ENCODE measurements around the gene TM2D1. TPM values are rescaled to one million over a fixed set of nuclear protein-coding genes. Genes with fewer than 3 reads are reported as not detected.

The TM2D1 gene
- total RNA-seq, 1 donor from 2014 or later: 41.0 TPM

GRCh38 chr1:61648983-61649742 is 75.8 kb downstream of the TM2D1 start:
- no peaks in the 10 kb centered on the region for H3K4me1 ChIP-seq
- TF ChIP-seq, protein P1, sequence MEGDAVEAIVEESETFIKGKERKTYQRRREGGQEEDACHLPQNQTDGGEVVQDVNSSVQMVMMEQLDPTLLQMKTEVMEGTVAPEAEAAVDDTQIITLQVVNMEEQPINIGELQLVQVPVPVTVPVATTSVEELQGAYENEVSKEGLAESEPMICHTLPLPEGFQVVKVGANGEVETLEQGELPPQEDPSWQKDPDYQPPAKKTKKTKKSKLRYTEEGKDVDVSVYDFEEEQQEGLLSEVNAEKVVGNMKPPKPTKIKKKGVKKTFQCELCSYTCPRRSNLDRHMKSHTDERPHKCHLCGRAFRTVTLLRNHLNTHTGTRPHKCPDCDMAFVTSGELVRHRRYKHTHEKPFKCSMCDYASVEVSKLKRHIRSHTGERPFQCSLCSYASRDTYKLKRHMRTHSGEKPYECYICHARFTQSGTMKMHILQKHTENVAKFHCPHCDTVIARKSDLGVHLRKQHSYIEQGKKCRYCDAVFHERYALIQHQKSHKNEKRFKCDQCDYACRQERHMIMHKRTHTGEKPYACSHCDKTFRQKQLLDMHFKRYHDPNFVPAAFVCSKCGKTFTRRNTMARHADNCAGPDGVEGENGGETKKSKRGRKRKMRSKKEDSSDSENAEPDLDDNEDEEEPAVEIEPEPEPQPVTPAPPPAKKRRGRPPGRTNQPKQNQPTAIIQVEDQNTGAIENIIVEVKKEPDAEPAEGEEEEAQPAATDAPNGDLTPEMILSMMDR (IDR thresholded peaks at IDR 0.05): no peak
- no peak for ATAC-seq
- H3K36me3 ChIP-seq: no peaks in the 10 kb centered on the region
- no peaks in the 10 kb centered on the region for H3K9me3 ChIP-seq
- intact Hi-C loops (cut with DNase I): no loop called here
- DNase-seq: no peak
- no peak overlapping the region for H3K4me3 ChIP-seq
- no peak overlapping the region for H3K27ac ChIP-seq
- H3K27me3 ChIP-seq: no peaks in the 10 kb centered on the region

- DNase-seq (no peak), ATAC-seq (no peak)
- H3K4me3 ChIP-seq: no peak overlapping the region
- TF ChIP-seq, protein P1 (IDR thresholded peaks at IDR 0.05): no peak
- no peaks in the 10 kb centered on the region for H3K9me3 ChIP-seq
- H3K27ac ChIP-seq: no peak overlapping the region
- no peaks in the 10 kb centered on the region for H3K27me3 ChIP-seq
- intact Hi-C loops (cut with DNase I): no loop called here
- H3K4me1 ChIP-seq: no peaks in the 10 kb centered on the region
- H3K36me3 ChIP-seq: no peaks in the 10 kb centered on the region
Observed at GRCh38 chr1:61647142-61647541, 77.8 kb downstream of the TM2D1 start.

- Histone ChIP-seq H3K27ac (no peak overlapping the region), H3K4me3 (no peak overlapping the region), H3K27me3 (no peaks in the 10 kb centered on the region), H3K36me3 (no peaks in the 10 kb centered on the region), H3K4me1 (no peaks in the 10 kb centered on the region), H3K9me3 (no peaks in the 10 kb centered on the region)
- TF ChIP-seq, protein P1 (IDR thresholded peaks at IDR 0.05): no peak
- intact Hi-C loops (cut with DNase I): no loop called here
- ATAC-seq: no peak
- DNase-seq: no peak
Observed at GRCh38 chr1:61645476-61645875, 79.5 kb downstream of the TM2D1 start.

GRCh38 chr1:61644303-61644702 is 80.6 kb downstream of the TM2D1 start:
- no peak overlapping the region for H3K27ac ChIP-seq
- no peaks in the 10 kb centered on the region for H3K36me3 ChIP-seq
- intact Hi-C loops (cut with DNase I): no loop called here
- TF ChIP-seq, protein P1 (IDR thresholded peaks at IDR 0.05): no peak
- DNase-seq: no peak
- no peaks in the 10 kb centered on the region for H3K27me3 ChIP-seq
- no peak overlapping the region for H3K4me3 ChIP-seq
- peaks cover 7% of the 10 kb centered on the region for H3K4me1 ChIP-seq
- H3K9me3 ChIP-seq: no peaks in the 10 kb centered on the region
- no peak for ATAC-seq

DNA sequence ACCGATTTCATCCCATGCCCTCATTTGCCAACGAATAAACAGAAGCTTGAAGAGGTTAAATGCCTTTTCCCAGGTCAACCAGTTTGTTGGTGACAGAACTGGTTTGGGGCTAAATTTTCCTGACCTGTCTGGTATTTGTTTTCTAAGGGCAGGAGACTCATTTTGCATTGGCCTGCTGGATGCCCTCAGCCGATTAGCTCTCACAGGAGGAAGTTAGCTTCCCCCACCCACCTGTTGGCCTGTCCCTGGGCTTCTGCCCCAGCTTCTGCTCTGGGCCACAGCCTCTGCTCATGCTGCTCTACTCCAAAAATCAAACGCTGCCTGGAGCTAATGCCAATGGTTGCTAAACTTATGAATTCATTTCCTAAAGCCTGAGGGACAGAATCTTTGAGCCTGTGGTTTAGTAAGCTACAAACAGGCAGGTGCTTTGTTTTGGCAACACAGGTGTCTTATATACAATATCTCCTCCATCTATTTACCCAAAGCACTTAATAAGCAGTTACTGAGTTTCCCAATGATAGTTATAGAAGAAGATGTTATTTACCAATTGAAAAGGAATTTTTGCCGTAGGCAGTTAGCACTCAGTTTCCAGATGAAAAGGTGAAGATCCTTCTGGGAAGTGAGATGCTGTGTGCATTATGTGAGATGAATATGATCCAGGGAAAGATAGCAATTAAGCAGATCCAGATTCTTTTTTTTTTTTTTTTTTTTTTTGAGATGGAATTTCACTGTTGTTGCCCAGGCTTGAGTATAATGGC is 82.3 kb downstream of the TM2D1 start:
- ATAC-seq: no peak
- Histone ChIP-seq H3K4me1 (peaks cover 14% of the 10 kb centered on the region), H3K36me3 (no peaks in the 10 kb centered on the region), H3K27me3 (no peaks in the 10 kb centered on the region), H3K27ac (no peak overlapping the region), H3K4me3 (no peak overlapping the region), H3K9me3 (no peaks in the 10 kb centered on the region)
- intact Hi-C loops (cut with DNase I): no loop called here
- TF ChIP-seq, protein P1 (IDR thresholded peaks at IDR 0.05): no peak
- DNase-seq: no peak
